ENCODE data around the gene ACSBG1.

Gene ACSBG1

GRCh38 chr15:78203346-78204225, 30.8 kb downstream of the ACSBG1 start:
- no peak for DNase-seq (ENCODE audit: low read depth)

GRCh38 chr15:78201281-78202190, 32.8 kb downstream of the ACSBG1 start:
- no peak for DNase-seq (ENCODE audit: low read depth)

GRCh38 chr15:78200276-78200930, 34.0 kb downstream of the ACSBG1 start:
- DNase-seq (ENCODE audit: low read depth) = no peak

- DNase-seq (ENCODE audit: low read depth) = no peak
Measured at GRCh38 chr15:78197632-78198031, 36.7 kb downstream of the ACSBG1 start.

- peak; percentile 23 for DNase-seq (ENCODE audit: low read depth)
Measured at GRCh38 chr15:78195735-78196201, 38.6 kb downstream of the ACSBG1 start.

GRCh38 chr15:78194568-78194925, 39.8 kb downstream of the ACSBG1 start:
- DNase-seq (ENCODE audit: low read depth) = no peak

GRCh38 chr15:78193731-78194567, 40.4 kb downstream of the ACSBG1 start:
- no peak for DNase-seq (ENCODE audit: low read depth)

- no peak for DNase-seq (ENCODE audit: low read depth)
Measured at GRCh38 chr15:78192826-78193594, 41.4 kb downstream of the ACSBG1 start.

- DNase-seq (ENCODE audit: low read depth) = no peak
Measured at GRCh38 chr15:78182821-78183220, 51.5 kb downstream of the ACSBG1 start.

GRCh38 chr15:78182336-78182700, 52.0 kb downstream of the ACSBG1 start:
- DNase-seq (ENCODE audit: low read depth) = no peak

GRCh38 chr15:78179906-78180305, 54.5 kb downstream of the ACSBG1 start:
- no peak for DNase-seq (ENCODE audit: low read depth)

- DNase-seq (ENCODE audit: low read depth) = no peak
Measured at GRCh38 chr15:78179286-78179840, 55.0 kb downstream of the ACSBG1 start.

- no peak for DNase-seq (ENCODE audit: low read depth)
Measured at GRCh38 chr15:78178064-78178463, 56.3 kb downstream of the ACSBG1 start.

- DNase-seq (ENCODE audit: low read depth) = no peak
Measured at GRCh38 chr15:78177447-78177873, 56.9 kb downstream of the ACSBG1 start.

- no peak for DNase-seq (ENCODE audit: low read depth)
Measured at GRCh38 chr15:78175330-78175729, 59.0 kb downstream of the ACSBG1 start.

- no peak for DNase-seq (ENCODE audit: low read depth)
Measured at GRCh38 chr15:78174401-78174800, 60.0 kb downstream of the ACSBG1 start.

GRCh38 chr15:78171864-78172472, 62.4 kb downstream of the ACSBG1 start:
- DNase-seq (ENCODE audit: low read depth) = no peak

GRCh38 chr15:78170848-78171773, 63.3 kb downstream of the ACSBG1 start:
- DNase-seq (ENCODE audit: low read depth) = no peak

- no peak for DNase-seq (ENCODE audit: low read depth)
Measured at GRCh38 chr15:78168608-78169007, 65.8 kb downstream of the ACSBG1 start.
